ENCODE data around the gene UROS. TPM values are rescaled to one million over a fixed set of nuclear protein-coding genes. Genes with fewer than 3 reads are reported as not detected.

The UROS gene
- total and polyA plus RNA-seq, 2 donors (not counting 3 experiments of a cell fraction or from before 2014, with no cell fraction given) = 38.4 to 42.0 TPM

DNA sequence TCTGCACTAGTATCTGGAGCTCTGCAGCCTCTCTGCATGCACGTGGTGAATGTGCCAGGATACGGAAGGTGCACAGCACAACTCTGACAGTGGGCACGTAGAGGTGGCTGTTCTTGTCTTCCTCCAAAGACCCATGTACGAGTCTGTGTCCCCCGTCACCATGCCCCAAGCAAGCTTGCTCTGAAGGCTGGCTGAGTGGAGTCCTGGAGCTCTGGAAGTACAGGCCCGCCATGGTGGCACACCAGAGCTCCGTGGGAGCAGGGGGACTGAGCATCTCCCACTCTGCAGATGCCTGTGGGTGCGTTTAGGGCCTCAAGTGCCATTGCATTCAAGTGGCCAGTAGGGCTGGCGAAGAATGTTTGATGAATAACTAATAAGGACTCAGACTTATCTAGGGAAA is 17.3 kb upstream of the UROS start:
- peaks cover 14% of the 10 kb centered on the region for H3K4me1 ChIP-seq (ENCODE audit: control insufficient read depth, extremely low read depth, insufficient read depth, low read length)
- H4K20me1 ChIP-seq (replicated peaks; ENCODE audit: control insufficient read depth, extremely low read depth, insufficient read depth, low read length) = no peaks in the 10 kb centered on the region
- H3K9me1 ChIP-seq (replicated peaks; ENCODE audit: control insufficient read depth, extremely low read depth, insufficient read depth, low read length) = no peaks in the 10 kb centered on the region
- peaks cover 22 to 24% of the 10 kb centered on the region in 2 experiments for H3K36me3 ChIP-seq (ENCODE audit: control insufficient read depth in 2 of 2, extremely low read depth in 1 of 2, insufficient read depth in 2 of 2, low read length in 2 of 2)
- no peaks in the 10 kb centered on the region for H3K27me3 ChIP-seq (ENCODE audit: control insufficient read depth in 2 of 2, insufficient read depth in 2 of 2, low read length in 2 of 2)
- H3K9me3 ChIP-seq (replicated peaks; ENCODE audit: control insufficient read depth, insufficient read depth, low read length) = no peaks in the 10 kb centered on the region
- no peak overlapping the region for H2AFZ ChIP-seq (ENCODE audit: low read depth, low read length)
- H3K27ac ChIP-seq (ENCODE audit: insufficient read depth, low read depth, low read length) = peak overlapping the region; percentile 5
- dilution Hi-C loops (cut with MboI; ENCODE audit: extremely low pct_ligation_motif_present, low sequenced_read_pairs) (no loop called here), intact Hi-C loops (cut with micrococcal nuclease) (no loop called here)
- FAIRE-seq (no peak), DNase-seq (ENCODE audit: low read depth, low spot score) (no peak)
- no peaks in the 10 kb centered on the region for H3K79me2 ChIP-seq (ENCODE audit: control insufficient read depth, insufficient read depth, low read length)
- CTCF ChIA-PET = no interaction called here
- no peak overlapping the region for H3K4me2 ChIP-seq (ENCODE audit: insufficient read depth, low read length)
- no peak overlapping the region for H3K4me3 ChIP-seq (replicated peaks in 1 of 3; ENCODE audit: insufficient read depth in 1 of 3, low read depth in 1 of 3, low read length in 3 of 3)
- H3K9ac ChIP-seq (replicated peaks; ENCODE audit: extremely low read depth, insufficient read depth, low read length) = no peak overlapping the region
- POLR2A ChIA-PET = no interaction called here
- BruUV-seq (replicated peaks) = no TSS peak
- no peak for TF ChIP-seq FOS (IDR thresholded peaks at IDR 0.05; ENCODE audit: borderline replicate concordance, insufficient read depth, low read length)
- TF ChIP-seq, protein P1, sequence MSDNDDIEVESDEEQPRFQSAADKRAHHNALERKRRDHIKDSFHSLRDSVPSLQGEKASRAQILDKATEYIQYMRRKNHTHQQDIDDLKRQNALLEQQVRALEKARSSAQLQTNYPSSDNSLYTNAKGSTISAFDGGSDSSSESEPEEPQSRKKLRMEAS (IDR thresholded peaks at IDR 0.05; ENCODE audit: insufficient read depth, insufficient read length) = no peak
- TF ChIP-seq, protein P2, sequence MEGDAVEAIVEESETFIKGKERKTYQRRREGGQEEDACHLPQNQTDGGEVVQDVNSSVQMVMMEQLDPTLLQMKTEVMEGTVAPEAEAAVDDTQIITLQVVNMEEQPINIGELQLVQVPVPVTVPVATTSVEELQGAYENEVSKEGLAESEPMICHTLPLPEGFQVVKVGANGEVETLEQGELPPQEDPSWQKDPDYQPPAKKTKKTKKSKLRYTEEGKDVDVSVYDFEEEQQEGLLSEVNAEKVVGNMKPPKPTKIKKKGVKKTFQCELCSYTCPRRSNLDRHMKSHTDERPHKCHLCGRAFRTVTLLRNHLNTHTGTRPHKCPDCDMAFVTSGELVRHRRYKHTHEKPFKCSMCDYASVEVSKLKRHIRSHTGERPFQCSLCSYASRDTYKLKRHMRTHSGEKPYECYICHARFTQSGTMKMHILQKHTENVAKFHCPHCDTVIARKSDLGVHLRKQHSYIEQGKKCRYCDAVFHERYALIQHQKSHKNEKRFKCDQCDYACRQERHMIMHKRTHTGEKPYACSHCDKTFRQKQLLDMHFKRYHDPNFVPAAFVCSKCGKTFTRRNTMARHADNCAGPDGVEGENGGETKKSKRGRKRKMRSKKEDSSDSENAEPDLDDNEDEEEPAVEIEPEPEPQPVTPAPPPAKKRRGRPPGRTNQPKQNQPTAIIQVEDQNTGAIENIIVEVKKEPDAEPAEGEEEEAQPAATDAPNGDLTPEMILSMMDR (IDR thresholded peaks at IDR 0.05; ENCODE audit: extremely low read depth in 1 of 2, insufficient read depth in 1 of 2, low read depth in 1 of 2, low read length in 2 of 2) = no peak
- no peak for TF ChIP-seq GATA2 (IDR thresholded peaks at IDR 0.05; ENCODE audit: insufficient read depth, insufficient read length, low read depth, low read length)
- TF ChIP-seq JUN (IDR thresholded peaks at IDR 0.05; ENCODE audit: borderline replicate concordance, insufficient read depth, insufficient read length, low read depth) = no peak

Measured in endothelial cell of umbilical vein (primary cell).